ENCODE measurements around the gene POLD3. TPM values are rescaled to one million over a fixed set of nuclear protein-coding genes. Genes with fewer than 3 reads are reported as not detected.

Gene POLD3
- total RNA-seq, 1 donor from 2014 or later: 13.5 TPM

DNA sequence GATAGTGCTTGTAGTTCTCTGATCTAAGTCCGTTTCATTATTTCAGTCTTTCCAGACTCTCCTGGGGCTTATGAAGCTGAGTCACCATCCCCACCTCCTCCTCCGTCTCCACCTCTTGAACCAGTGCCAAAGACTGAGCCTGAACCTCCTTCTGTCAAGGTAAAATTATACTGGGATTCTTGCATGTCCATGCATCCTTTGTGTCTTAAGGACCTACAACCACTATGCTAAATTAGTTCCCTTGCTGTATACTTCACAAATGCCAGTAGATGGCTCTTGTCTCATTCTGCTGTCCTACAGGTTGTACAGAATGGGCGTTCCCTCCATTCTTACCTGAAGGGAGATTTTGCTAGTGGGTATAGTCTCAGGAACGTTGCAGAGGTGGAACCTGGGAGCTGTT lies 42.2 kb downstream of the POLD3 start:
- intact Hi-C loops (cut with DNase I): loop anchor here (10.0 kb wide), 1 partner anchor 90 kb away; no protein-coding TSS in a partner anchor
- Histone ChIP-seq H3K27ac (no peak overlapping the region), H3K9me3 (no peaks in the 10 kb centered on the region), H3K4me3 (no peak overlapping the region), H3K4me1 (no peaks in the 10 kb centered on the region), H3K36me3 (peaks cover 0 to 19% of the 10 kb centered on the region in 2 donors), H3K27me3 (no peaks in the 10 kb centered on the region)
- no peak for DNase-seq (ENCODE audit: extremely low spot score in 2 of 2)
- TF ChIP-seq POLR2AphosphoS5 (IDR thresholded peaks at IDR 0.05; ENCODE audit: insufficient read depth in 1 of 2, low read depth in 1 of 2): peak in 1 of 2 donors; percentile 34
- no peak for TF ChIP-seq POLR2A (IDR thresholded peaks at IDR 0.05)
- TF ChIP-seq, protein P1, sequence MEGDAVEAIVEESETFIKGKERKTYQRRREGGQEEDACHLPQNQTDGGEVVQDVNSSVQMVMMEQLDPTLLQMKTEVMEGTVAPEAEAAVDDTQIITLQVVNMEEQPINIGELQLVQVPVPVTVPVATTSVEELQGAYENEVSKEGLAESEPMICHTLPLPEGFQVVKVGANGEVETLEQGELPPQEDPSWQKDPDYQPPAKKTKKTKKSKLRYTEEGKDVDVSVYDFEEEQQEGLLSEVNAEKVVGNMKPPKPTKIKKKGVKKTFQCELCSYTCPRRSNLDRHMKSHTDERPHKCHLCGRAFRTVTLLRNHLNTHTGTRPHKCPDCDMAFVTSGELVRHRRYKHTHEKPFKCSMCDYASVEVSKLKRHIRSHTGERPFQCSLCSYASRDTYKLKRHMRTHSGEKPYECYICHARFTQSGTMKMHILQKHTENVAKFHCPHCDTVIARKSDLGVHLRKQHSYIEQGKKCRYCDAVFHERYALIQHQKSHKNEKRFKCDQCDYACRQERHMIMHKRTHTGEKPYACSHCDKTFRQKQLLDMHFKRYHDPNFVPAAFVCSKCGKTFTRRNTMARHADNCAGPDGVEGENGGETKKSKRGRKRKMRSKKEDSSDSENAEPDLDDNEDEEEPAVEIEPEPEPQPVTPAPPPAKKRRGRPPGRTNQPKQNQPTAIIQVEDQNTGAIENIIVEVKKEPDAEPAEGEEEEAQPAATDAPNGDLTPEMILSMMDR (IDR thresholded peaks at IDR 0.05): peak in 1 of 3 experiments; percentile 25

DNA sequence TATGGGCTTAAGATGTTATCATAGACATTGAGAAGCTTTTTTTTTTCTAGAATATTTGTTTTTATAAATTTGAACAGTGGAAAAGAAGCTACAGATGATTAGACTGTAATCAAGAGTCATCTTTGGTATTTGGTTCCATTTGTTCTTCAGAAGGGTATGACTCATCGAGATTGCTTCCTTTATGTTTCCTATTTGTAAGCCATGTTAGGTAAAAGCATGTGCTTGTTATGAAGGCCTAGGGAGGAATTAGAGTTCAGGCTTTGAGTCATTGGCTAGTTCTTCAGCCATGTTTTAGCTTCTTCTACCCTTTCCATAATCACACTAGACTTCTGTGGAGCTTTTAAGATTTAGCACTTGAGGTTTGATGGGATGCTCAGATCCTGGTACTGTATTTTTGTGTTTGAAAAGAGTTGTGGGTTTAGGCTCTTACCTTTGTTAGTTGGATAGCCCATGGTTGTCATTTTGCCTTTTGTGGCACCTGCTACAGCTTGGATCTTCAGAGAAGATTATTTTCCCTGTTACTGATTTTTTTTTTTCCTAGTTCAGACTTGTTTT lies 44.3 kb downstream of the POLD3 start:
- TF ChIP-seq POLR2AphosphoS5 (IDR thresholded peaks at IDR 0.05; ENCODE audit: insufficient read depth in 1 of 2, low read depth in 1 of 2) (peak in 1 of 2 donors; percentile 64), POLR2A (IDR thresholded peaks at IDR 0.05) (no peak)
- TF ChIP-seq, protein P1 (IDR thresholded peaks at IDR 0.05): no peak
- no peaks in the 10 kb centered on the region for H3K9me3 ChIP-seq
- peaks cover 6% of the 10 kb centered on the region for H3K4me1 ChIP-seq
- DNase-seq (ENCODE audit: extremely low spot score in 2 of 2): no peak
- H3K27me3 ChIP-seq: no peaks in the 10 kb centered on the region
- H3K4me3 ChIP-seq: no peak overlapping the region
- no peak overlapping the region for H3K27ac ChIP-seq
- H3K36me3 ChIP-seq: peaks cover 0 to 39% of the 10 kb centered on the region in 2 donors
- intact Hi-C loops (cut with DNase I): loop anchor here (10.0 kb wide), 1 partner anchor 88 kb away; no protein-coding TSS in a partner anchor

DNA sequence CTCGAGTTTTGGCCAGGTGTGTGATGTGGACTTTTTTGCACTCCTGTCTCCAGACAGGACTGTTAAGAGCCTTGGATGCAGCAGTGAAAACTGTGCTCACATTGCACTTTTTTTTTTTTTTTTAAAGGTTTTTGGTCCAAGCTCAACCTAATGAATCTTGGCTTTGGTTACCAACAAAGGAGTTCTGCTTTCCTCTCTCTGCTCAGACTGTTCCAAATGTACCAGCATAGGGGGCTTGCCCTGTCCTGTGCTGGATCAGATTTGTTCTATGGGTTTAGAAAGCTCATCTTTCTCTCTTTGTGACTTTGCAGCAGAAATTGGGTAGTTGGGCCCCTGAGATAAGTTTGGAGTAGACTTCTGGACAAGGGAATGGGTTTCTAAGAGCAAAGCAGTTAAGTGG lies 45.3 kb downstream of the POLD3 start:
- H3K36me3 ChIP-seq: peaks cover 0 to 42% of the 10 kb centered on the region in 2 donors
- no peak for DNase-seq (ENCODE audit: extremely low spot score in 2 of 2)
- TF ChIP-seq, protein P1 (IDR thresholded peaks at IDR 0.05): no peak
- TF ChIP-seq POLR2AphosphoS5 (IDR thresholded peaks at IDR 0.05; ENCODE audit: insufficient read depth in 1 of 2, low read depth in 1 of 2): no peak
- H3K9me3 ChIP-seq: no peaks in the 10 kb centered on the region
- no peak overlapping the region for H3K27ac ChIP-seq
- H3K4me1 ChIP-seq: peaks cover 16% of the 10 kb centered on the region
- H3K27me3 ChIP-seq: no peaks in the 10 kb centered on the region
- intact Hi-C loops (cut with DNase I): loop anchor here (10.0 kb wide), 1 partner anchor 87 kb away; no protein-coding TSS in a partner anchor
- H3K4me3 ChIP-seq: no peak overlapping the region

DNA sequence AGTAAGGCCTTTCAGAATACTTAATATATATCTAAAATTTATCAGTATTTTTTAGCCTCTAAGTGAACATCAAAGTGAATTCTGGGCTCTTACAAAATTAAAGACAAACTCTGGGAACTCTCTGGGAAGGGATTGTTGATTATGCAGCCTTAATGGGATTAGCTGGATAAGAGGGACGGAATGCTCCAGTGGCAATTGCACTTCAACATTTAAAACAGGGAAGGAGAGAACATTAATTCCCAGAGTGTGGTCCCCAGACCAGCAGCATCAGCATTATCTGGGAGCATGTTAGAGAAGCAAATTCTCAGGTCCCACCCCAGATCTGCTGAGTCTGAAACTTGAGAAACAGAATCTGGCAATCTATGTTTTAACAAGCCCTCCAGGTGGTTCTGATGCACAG lies 46.5 kb downstream of the POLD3 start:
- TF ChIP-seq POLR2A (IDR thresholded peaks at IDR 0.05) (no peak), POLR2AphosphoS5 (IDR thresholded peaks at IDR 0.05; ENCODE audit: insufficient read depth in 1 of 2, low read depth in 1 of 2) (no peak)
- TF ChIP-seq, protein P1 (IDR thresholded peaks at IDR 0.05): no peak
- Histone ChIP-seq H3K4me3 (no peak overlapping the region), H3K36me3 (peaks cover 0 to 42% of the 10 kb centered on the region in 2 donors), H3K9me3 (no peaks in the 10 kb centered on the region), H3K4me1 (peaks cover 18% of the 10 kb centered on the region), H3K27me3 (no peaks in the 10 kb centered on the region), H3K27ac (no peak overlapping the region)
- DNase-seq (ENCODE audit: extremely low spot score in 2 of 2): no peak
- intact Hi-C loops (cut with DNase I): loop anchor here (10.0 kb wide), 1 partner anchor 86 kb away; no protein-coding TSS in a partner anchor

DNA sequence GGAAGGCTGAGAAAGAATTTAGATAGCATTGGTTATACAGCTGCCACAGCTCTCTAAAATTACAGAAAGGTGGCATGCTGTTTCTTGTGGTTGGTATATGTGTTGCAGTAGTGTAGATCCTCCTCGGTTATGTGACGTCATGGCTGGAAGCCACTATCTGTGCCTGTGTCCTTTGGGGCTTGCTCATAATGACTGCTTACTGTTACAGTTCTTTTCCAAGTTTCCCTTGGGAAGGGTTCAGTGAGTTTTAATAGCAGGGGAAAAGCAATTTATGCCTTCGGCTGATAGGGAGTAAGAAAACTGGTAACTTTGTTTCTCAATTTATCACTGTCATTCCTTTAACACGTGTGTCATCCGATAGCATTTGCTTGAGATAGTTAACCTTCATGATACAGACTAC lies 47.2 kb downstream of the POLD3 start:
- no peak for DNase-seq (ENCODE audit: extremely low spot score in 2 of 2)
- TF ChIP-seq POLR2A (IDR thresholded peaks at IDR 0.05): no peak
- no peak for TF ChIP-seq POLR2AphosphoS5 (IDR thresholded peaks at IDR 0.05; ENCODE audit: insufficient read depth in 1 of 2, low read depth in 1 of 2)
- TF ChIP-seq, protein P1 (IDR thresholded peaks at IDR 0.05): no peak
- no peak overlapping the region for H3K27ac ChIP-seq
- no peaks in the 10 kb centered on the region for H3K9me3 ChIP-seq
- intact Hi-C loops (cut with DNase I): loop anchor here (10.0 kb wide), 1 partner anchor 85 kb away; no protein-coding TSS in a partner anchor
- peaks cover 18% of the 10 kb centered on the region for H3K4me1 ChIP-seq
- H3K36me3 ChIP-seq: peaks cover 0 to 42% of the 10 kb centered on the region in 2 donors
- no peak overlapping the region for H3K4me3 ChIP-seq
- H3K27me3 ChIP-seq: no peaks in the 10 kb centered on the region
